MM.1S (cell line): Measurements from ENCODE around the gene HRK.

ENCODE experiments used
- EZH2 ChIP-seq: fragments of 300-600 bp; sonication (generic); optimal IDR thresholded peaks from 2 replicates; pipeline ENCODE3; 2017; ENCODE audit warnings: low read depth, mild to moderate bottlenecking, antibody characterized with exemption, low read length, mixed read lengths
- EZH2phosphoT487 ChIP-seq: fragments of 300-600 bp; sonication (generic); IDR thresholded peaks from 2 replicates; pipeline ENCODE4 v1.6.1; 2018; ENCODE audit warnings: antibody characterized with exemption, low read length
- TF ChIP-seq, protein P1 (sequence below): fragments of 300-600 bp; sonication (generic); IDR thresholded peaks from 2 replicates; pipeline ENCODE4 v1.5.1; 2016; ENCODE audit warnings: antibody characterized with exemption, low read length, mixed read lengths

DNA sequence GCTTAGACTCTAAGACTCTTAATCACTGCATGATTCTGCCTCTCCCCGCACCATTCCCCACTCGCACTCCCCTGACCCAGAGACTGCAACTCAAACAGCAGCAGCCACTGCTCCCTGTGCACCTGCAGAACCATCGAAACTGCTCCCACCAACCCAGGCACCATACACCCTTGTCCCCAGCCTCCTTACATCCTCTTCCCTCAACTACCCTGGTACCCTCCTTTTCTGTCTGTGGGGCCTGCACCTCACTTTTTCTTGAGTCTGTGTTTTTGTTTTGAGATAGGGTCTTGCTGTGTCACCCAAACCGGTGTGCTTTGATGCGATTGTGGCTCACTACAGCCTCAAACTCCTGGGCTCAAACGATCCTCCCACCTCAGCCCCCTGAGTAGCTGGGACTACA, 73.7 kb downstream of the HRK start:
- TF ChIP-seq, protein P1, sequence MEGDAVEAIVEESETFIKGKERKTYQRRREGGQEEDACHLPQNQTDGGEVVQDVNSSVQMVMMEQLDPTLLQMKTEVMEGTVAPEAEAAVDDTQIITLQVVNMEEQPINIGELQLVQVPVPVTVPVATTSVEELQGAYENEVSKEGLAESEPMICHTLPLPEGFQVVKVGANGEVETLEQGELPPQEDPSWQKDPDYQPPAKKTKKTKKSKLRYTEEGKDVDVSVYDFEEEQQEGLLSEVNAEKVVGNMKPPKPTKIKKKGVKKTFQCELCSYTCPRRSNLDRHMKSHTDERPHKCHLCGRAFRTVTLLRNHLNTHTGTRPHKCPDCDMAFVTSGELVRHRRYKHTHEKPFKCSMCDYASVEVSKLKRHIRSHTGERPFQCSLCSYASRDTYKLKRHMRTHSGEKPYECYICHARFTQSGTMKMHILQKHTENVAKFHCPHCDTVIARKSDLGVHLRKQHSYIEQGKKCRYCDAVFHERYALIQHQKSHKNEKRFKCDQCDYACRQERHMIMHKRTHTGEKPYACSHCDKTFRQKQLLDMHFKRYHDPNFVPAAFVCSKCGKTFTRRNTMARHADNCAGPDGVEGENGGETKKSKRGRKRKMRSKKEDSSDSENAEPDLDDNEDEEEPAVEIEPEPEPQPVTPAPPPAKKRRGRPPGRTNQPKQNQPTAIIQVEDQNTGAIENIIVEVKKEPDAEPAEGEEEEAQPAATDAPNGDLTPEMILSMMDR, result no peak
- TF ChIP-seq EZH2phosphoT487 (no peak), EZH2 (no peak)
